WTC11 (cell line): ENCODE data around the gene IL1RAPL1. TPM values are rescaled to one million over a fixed set of nuclear protein-coding genes. Genes with fewer than 3 reads are reported as not detected.

ENCODE experiments used
- ATAC-seq: fragments of 200-7000 bp; cut with Tn5 transposase; 2 replicates; pipeline ENCODE4 v1.10.0; 2021; ENCODE audit warnings: mild to moderate bottlenecking, moderate library complexity
- CTCF ChIA-PET: fragments of 300-600 bp; sonication (Branson Sonifier 250); formaldehyde crosslinking; loops from one replicate; lab custom pipeline; 2021; ENCODE audit warnings: antibody characterized with exemption; lab: Charles Lee
- POLR2A ChIA-PET: fragments of 350-600 bp; sonication (Branson Sonifier 250); formaldehyde crosslinking; loops from one replicate; lab custom pipeline; 2021; ENCODE audit warnings: antibody characterized with exemption; lab: Charles Lee
- DNase-seq: peaks from one replicate; pipeline ENCODE4 v3.0.0; 2021; ENCODE audit warnings: low spot score
- H3K27ac Mint-ChIP-seq: 2 replicates; pipeline ENCODE4 v1.8.0; 2021; ENCODE audit warnings: mixed read lengths
- H3K27me3 Mint-ChIP-seq: 2 replicates; pipeline ENCODE4 v1.8.0; 2021; ENCODE audit warnings: low read depth, mild to moderate bottlenecking, moderate library complexity, mixed read lengths
- H3K36me3 Mint-ChIP-seq: 2 replicates; pipeline ENCODE4 v1.8.0; 2021; ENCODE audit warnings: mixed read lengths
- H3K4me1 Mint-ChIP-seq: 2 replicates; pipeline ENCODE4 v1.8.0; 2022; ENCODE audit warnings: mixed read lengths
- H3K4me3 Mint-ChIP-seq: 2 replicates; pipeline ENCODE4 v1.8.0; 2021; ENCODE audit warnings: mild to moderate bottlenecking, moderate library complexity, mixed read lengths
- H3K9me3 Mint-ChIP-seq: 2 replicates; pipeline ENCODE4 v1.8.0; 2021; ENCODE audit warnings: mixed read lengths
- ATF1 ChIP-seq: sonication (generic); formaldehyde crosslinking; IDR thresholded peaks from 2 replicates; pipeline ENCODE4 v1.8.1; 2023; ENCODE audit warnings: mild to moderate bottlenecking, moderate library complexity, missing genetic modification reagents
- FOXK1 ChIP-seq: sonication (generic); formaldehyde crosslinking; IDR thresholded peaks from 2 replicates; pipeline ENCODE4 v1.8.0; 2022; ENCODE audit warnings: mild to moderate bottlenecking, moderate library complexity, missing genetic modification reagents
- GRHL2 ChIP-seq: fragments of 250-450 bp; sonication (Bioruptor Pico); IDR thresholded peaks from 2 replicates; pipeline ENCODE4 v1.8.0; 2022; ENCODE audit warnings: mild to moderate bottlenecking, moderate library complexity; ENCODE audit not compliant: insufficient replicate concordance, severe bottlenecking
- GTF2I ChIP-seq: fragments of 250-450 bp; sonication (Bioruptor Pico); conservative IDR thresholded peaks from 2 replicates; pipeline ENCODE4 v1.4.0; 2021; ENCODE audit warnings: mild to moderate bottlenecking
- IRF1 ChIP-seq: sonication (generic); formaldehyde crosslinking; IDR thresholded peaks from 2 replicates; pipeline ENCODE4 v1.8.0; 2023; ENCODE audit warnings: missing genetic modification reagents
- JAZF1 ChIP-seq: fragments of 250-450 bp; sonication (Bioruptor Pico); IDR thresholded peaks from 2 replicates; pipeline ENCODE4 v1.9.0; 2021; ENCODE audit warnings: moderate library complexity, mild to moderate bottlenecking, inconsistent platforms
- MYBL2 ChIP-seq: sonication (generic); formaldehyde crosslinking; IDR thresholded peaks from 2 replicates; pipeline ENCODE4 v1.8.1; 2023; ENCODE audit warnings: mild to moderate bottlenecking, moderate library complexity, missing genetic modification reagents
- NR2C2 ChIP-seq: sonication (generic); formaldehyde crosslinking; IDR thresholded peaks from 2 replicates; pipeline ENCODE4 v1.8.0; 2022; ENCODE audit warnings: mild to moderate bottlenecking, missing genetic modification reagents
- PRRX2 ChIP-seq: fragments of 250-450 bp; sonication (Bioruptor Pico); IDR thresholded peaks from 2 replicates; pipeline ENCODE4 v1.8.0; 2021; ENCODE audit warnings: mild to moderate bottlenecking
- ZMAT4 ChIP-seq: fragments of 250-450 bp; sonication (Bioruptor Pico); IDR thresholded peaks from 2 replicates; pipeline ENCODE4 v1.9.0; 2021; ENCODE audit warnings: mild to moderate bottlenecking
- ZNF281 ChIP-seq: sonication (generic); formaldehyde crosslinking; IDR thresholded peaks from 2 replicates; pipeline ENCODE4 v1.8.0; 2023; ENCODE audit warnings: mild to moderate bottlenecking, missing genetic modification reagents
- ZNF396 ChIP-seq: fragments of 250-450 bp; sonication (Bioruptor Pico); IDR thresholded peaks from 2 replicates; pipeline ENCODE4 v1.8.0; 2021; ENCODE audit warnings: mild to moderate bottlenecking, moderate library complexity, borderline replicate concordance
- ZNF532 ChIP-seq: fragments of 250-450 bp; sonication (Bioruptor Pico); IDR thresholded peaks from 2 replicates; pipeline ENCODE4 v1.9.0; 2021; ENCODE audit warnings: mild to moderate bottlenecking, borderline replicate concordance
- total RNA-seq: library from RNA; stranded (reverse); gene quantifications from 3 replicates; pipeline ENCODE4 v1.2.3, GENCODE V29; 2021
- TF ChIP-seq, protein P1 (sequence below): sonication (generic); formaldehyde crosslinking; IDR thresholded peaks from 2 replicates; pipeline ENCODE4 v1.8.1; 2022; ENCODE audit warnings: low read depth, missing genetic modification reagents, borderline replicate concordance
- TF ChIP-seq, protein P2 (sequence below): sonication (generic); formaldehyde crosslinking; IDR thresholded peaks from 2 replicates; pipeline ENCODE4 v1.8.0; 2022; ENCODE audit warnings: mild to moderate bottlenecking, missing genetic modification reagents
- TF ChIP-seq, protein P3 (sequence below): sonication (generic); formaldehyde crosslinking; IDR thresholded peaks from 2 replicates; pipeline ENCODE4 v1.8.0; 2022; ENCODE audit warnings: mild to moderate bottlenecking, missing genetic modification reagents

Gene IL1RAPL1
- total RNA-seq, 1 experiment from 2014 or later, result 0.13 TPM

- TF ChIP-seq, protein P1, sequence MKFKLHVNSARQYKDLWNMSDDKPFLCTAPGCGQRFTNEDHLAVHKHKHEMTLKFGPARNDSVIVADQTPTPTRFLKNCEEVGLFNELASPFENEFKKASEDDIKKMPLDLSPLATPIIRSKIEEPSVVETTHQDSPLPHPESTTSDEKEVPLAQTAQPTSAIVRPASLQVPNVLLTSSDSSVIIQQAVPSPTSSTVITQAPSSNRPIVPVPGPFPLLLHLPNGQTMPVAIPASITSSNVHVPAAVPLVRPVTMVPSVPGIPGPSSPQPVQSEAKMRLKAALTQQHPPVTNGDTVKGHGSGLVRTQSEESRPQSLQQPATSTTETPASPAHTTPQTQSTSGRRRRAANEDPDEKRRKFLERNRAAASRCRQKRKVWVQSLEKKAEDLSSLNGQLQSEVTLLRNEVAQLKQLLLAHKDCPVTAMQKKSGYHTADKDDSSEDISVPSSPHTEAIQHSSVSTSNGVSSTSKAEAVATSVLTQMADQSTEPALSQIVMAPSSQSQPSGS (CRISPR knock-in tag), result no peak
- TF ChIP-seq ZNF532 (CRISPR knock-in tag) (no peak), JAZF1 (CRISPR knock-in tag) (no peak), IRF1 (CRISPR knock-in tag) (no peak)
Measured at GRCh38 chrX:29172880-29173279, 585.6 kb downstream of the IL1RAPL1 start (continued).

GRCh38 chrX:29187264-29187663 is 600.0 kb downstream of the IL1RAPL1 start:
- peaks cover 4% of the 10 kb centered on the region for H3K9me3 Mint-ChIP-seq
- TF ChIP-seq FOXK1 (CRISPR knock-in tag) (no peak), ZNF281 (CRISPR knock-in tag) (no peak), MYBL2 (CRISPR knock-in tag) (no peak), GRHL2 (no peak), PRRX2 (CRISPR knock-in tag) (no peak)
- TF ChIP-seq, protein P2, sequence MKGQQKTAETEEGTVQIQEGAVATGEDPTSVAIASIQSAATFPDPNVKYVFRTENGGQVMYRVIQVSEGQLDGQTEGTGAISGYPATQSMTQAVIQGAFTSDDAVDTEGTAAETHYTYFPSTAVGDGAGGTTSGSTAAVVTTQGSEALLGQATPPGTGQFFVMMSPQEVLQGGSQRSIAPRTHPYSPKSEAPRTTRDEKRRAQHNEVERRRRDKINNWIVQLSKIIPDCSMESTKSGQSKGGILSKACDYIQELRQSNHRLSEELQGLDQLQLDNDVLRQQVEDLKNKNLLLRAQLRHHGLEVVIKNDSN, result no peak
- 0 out of 2 replicates have a peak, but pooled peaks cover 3% of the 10 kb centered on the region for H3K27me3 Mint-ChIP-seq
- DNase-seq, result no peak
- H3K27ac Mint-ChIP-seq, result no peak overlapping the region
- no peak for ATAC-seq
- no peak overlapping the region for H3K4me3 Mint-ChIP-seq
- H3K4me1 Mint-ChIP-seq, result peaks cover 3% of the 10 kb centered on the region; the same call in 1 of the 2 replicates
- H3K36me3 Mint-ChIP-seq, result 0 out of 2 replicates have a peak, but pooled peaks cover 2% of the 10 kb centered on the region
- ChIA-PET POLR2A (no interaction called here), CTCF (no interaction called here)

DNA sequence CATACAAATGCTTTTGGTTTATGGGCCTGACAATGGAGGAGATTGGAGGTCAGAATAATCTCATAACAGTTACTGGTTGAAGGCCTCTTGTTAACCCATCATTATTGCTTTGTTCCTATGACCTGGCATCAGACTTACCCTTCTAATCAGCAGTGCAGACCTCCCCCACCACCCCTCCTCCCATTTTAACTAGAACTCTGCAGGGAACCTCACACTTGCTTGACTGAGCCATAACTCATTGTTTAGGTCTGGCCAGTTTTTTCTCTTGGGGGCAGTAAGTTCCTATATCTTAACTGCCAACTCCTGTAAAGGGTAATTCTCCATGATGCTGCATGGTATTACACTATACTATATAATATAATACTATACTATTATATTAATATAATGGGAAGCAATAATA is 609.3 kb downstream of the IL1RAPL1 start:
- no peak for TF ChIP-seq MYBL2 (CRISPR knock-in tag)
- no peaks in the 10 kb centered on the region for H3K9me3 Mint-ChIP-seq
- CTCF ChIA-PET, result no interaction called here
- no peak for ATAC-seq
- H3K4me3 Mint-ChIP-seq, result no peak overlapping the region
- H3K4me1 Mint-ChIP-seq, result no peaks in the 10 kb centered on the region
- POLR2A ChIA-PET, result no interaction called here
- no peaks in the 10 kb centered on the region for H3K36me3 Mint-ChIP-seq
- DNase-seq, result no peak
- H3K27me3 Mint-ChIP-seq, result no peaks in the 10 kb centered on the region
- no peak overlapping the region for H3K27ac Mint-ChIP-seq

DNA sequence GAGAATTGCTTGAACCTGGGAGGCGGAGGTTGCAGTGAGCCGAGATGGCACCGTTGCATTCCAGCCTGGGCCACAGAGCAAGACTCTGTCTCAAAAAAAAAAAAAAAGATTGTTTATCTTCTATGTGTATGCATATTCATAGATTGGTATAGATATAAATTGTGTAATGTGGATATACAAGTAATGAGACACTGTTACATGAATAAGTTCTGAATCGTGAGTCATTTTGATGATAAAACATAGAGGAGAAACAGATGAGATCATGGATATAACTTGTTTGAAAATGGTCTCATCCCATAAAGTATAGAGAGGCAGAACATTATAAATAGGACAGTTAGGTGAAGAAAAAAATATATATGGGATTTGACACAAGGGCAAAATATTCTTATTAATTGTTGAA is 628.0 kb downstream of the IL1RAPL1 start:
- Mint-ChIP-seq H3K9me3 (no peaks in the 10 kb centered on the region), H3K27me3 (peaks cover 77% of the 10 kb centered on the region), H3K36me3 (no peaks in the 10 kb centered on the region), H3K27ac (no peak overlapping the region), H3K4me3 (no peak overlapping the region), H3K4me1 (no peaks in the 10 kb centered on the region)
- ATAC-seq (no peak), DNase-seq (no peak)
- CTCF ChIA-PET, result no interaction called here
- POLR2A ChIA-PET, result no interaction called here
- TF ChIP-seq ZMAT4 (CRISPR knock-in tag) (no peak), ATF1 (CRISPR knock-in tag) (no peak), NR2C2 (CRISPR knock-in tag) (no peak), ZNF396 (CRISPR knock-in tag) (no peak), GTF2I (CRISPR knock-in tag) (no peak)
- TF ChIP-seq, protein P3, sequence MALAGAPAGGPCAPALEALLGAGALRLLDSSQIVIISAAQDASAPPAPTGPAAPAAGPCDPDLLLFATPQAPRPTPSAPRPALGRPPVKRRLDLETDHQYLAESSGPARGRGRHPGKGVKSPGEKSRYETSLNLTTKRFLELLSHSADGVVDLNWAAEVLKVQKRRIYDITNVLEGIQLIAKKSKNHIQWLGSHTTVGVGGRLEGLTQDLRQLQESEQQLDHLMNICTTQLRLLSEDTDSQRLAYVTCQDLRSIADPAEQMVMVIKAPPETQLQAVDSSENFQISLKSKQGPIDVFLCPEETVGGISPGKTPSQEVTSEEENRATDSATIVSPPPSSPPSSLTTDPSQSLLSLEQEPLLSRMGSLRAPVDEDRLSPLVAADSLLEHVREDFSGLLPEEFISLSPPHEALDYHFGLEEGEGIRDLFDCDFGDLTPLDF (CRISPR knock-in tag), result no peak
